NCI-H2171 treated with DMSO at 0.1 percent for 48 hours (cell line): ENCODE data around the gene LYPD5.
A peak's percentile ranks its signal among the peaks of the same experiment; 100 is the strongest.
"Not testable (repeated sequence)": the region's sequence is repeated elsewhere in the genome, so short reads cannot be mapped to it uniquely, and the experiment has no call there.

Source experiments
- DNase-seq: peaks from one replicate; lab custom pipeline; 2025; lab: John Stamatoyannopoulos, UW

Gene LYPD5

GRCh38 chr19:43802216-43802951, at the start of gene LYPD5:
TSS of gene LYPD5 (minus strand) at chr19:43802447. CDS start at chr19:43802380, 67 bp downstream.
- DNase-seq: no peak

GRCh38 chr19:43848821-43849220, 46.6 kb upstream of the LYPD5 start:
- no peak for DNase-seq

GRCh38 chr19:43847884-43848283, 45.6 kb upstream of the LYPD5 start:
- no peak for DNase-seq

GRCh38 chr19:43847246-43847645, 45.0 kb upstream of the LYPD5 start:
- no peak for DNase-seq

GRCh38 chr19:43842007-43842406, 39.8 kb upstream of the LYPD5 start:
- no peak for DNase-seq

- DNase-seq: no peak
These were observed 36.9 kb upstream of the LYPD5 start for GRCh38 chr19:43839139-43839538.

GRCh38 chr19:43826787-43827754, 24.8 kb upstream of the LYPD5 start, which contains the start of gene ZNF283:
TSS of gene ZNF283 (plus strand) at chr19:43827321. CDS start at chr19:43833505, 6,184 bp downstream.
- peak; percentile 88 for DNase-seq

- DNase-seq: not testable (repeated sequence)
These were observed 22.3 kb upstream of the LYPD5 start for GRCh38 chr19:43824572-43824971.

- not testable (repeated sequence) for DNase-seq
These were observed 21.6 kb upstream of the LYPD5 start for GRCh38 chr19:43823856-43824255.

- no peak for DNase-seq
These were observed 18.6 kb upstream of the LYPD5 start for GRCh38 chr19:43820884-43821215.

- DNase-seq: peak; percentile 68
These were observed 18.0 kb upstream of the LYPD5 start for GRCh38 chr19:43820098-43820883.

GRCh38 chr19:43818500-43818899, 16.3 kb upstream of the LYPD5 start:
- DNase-seq: no peak

- DNase-seq: not testable (repeated sequence)
These were observed 15.2 kb upstream of the LYPD5 start for GRCh38 chr19:43817454-43817853.

GRCh38 chr19:43814663-43815352, 12.6 kb upstream of the LYPD5 start:
- no peak for DNase-seq

- DNase-seq: no peak
These were observed 10.4 kb upstream of the LYPD5 start for GRCh38 chr19:43812688-43813087.

GRCh38 chr19:43812259-43812658, 10.0 kb upstream of the LYPD5 start:
- no peak for DNase-seq

- no peak for DNase-seq
These were observed 9.6 kb upstream of the LYPD5 start for GRCh38 chr19:43811837-43812236.

- DNase-seq: peak; percentile 64
These were observed 7.8 kb upstream of the LYPD5 start for GRCh38 chr19:43809762-43810696.

GRCh38 chr19:43807651-43808050, 5.4 kb upstream of the LYPD5 start:
- DNase-seq: no peak

- DNase-seq: no peak
These were observed 4.6 kb upstream of the LYPD5 start for GRCh38 chr19:43806848-43807247.
